ENCODE results near the gene BMP8A.

GRCh38 chr1:39538531-39539251 is 47.3 kb downstream of the BMP8A start:
- no peak for TF ChIP-seq CTCF (IDR thresholded peaks at IDR 0.05; ENCODE audit: borderline replicate concordance, extremely low read depth, low read length, poor library complexity, severe bottlenecking)
- no peak for TF ChIP-seq EZH2 (IDR thresholded peaks at IDR 0.05; ENCODE audit: borderline replicate concordance, low read depth, low read length, severe bottlenecking)

All from DND-41 (cell line).